Stimulated activated CD4-positive, alpha-beta T cell treated with anti-CD3 and anti-CD28 coated beads, Interleukin-4, amount 100 ng/mL, for 1 hour (primary cell): ENCODE results near the gene PCNA.
"Not testable (repeated sequence)": the region's sequence is repeated elsewhere in the genome, so short reads cannot be mapped to it uniquely, and the experiment has no call there.

Experiments
- DNase-seq: peaks from one replicate; pipeline ENCODE4 v3.0.0-alpha.2; 2020

PCNA gene

DNA sequence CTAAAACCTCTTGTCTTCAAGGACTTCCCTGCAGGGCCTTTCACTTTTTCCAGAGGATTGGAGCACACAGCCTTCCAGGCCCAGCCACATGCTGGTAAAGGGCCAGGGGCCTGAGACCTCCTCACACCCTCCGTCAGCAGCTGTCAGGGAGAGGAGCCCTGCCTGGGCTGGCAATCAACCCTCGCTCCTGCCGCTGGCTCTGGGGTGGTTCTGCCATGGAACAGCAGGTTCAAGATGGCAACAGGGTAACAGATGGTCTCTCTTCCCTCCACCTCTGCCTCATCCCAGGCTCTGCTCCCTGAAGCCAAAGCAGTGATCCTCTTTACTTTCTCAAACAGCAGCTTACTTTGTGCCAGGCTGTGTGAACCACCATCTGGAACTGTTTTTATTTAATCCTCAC is 23.8 kb downstream of the PCNA start:
- DNase-seq: no peak

DNA sequence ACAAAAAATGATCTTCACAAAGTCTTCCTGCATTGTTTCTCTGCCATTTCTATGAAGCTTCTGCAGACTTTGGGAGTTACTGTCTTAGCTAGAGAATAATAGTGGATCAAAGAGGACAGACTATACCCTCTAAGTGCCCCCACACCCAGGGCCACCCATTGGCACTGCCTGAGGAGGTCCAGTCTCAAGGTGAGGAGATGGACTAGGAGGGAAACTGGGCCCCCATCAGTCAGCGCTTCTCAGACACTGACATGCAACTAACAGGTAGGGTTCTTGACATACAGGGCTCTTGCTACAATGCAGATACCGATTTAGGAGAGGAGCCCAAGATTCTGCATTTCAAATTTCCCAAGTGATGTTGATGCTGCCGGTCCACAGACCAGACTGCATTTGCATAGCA is 24.3 kb downstream of the PCNA start:
- no peak for DNase-seq

DNA sequence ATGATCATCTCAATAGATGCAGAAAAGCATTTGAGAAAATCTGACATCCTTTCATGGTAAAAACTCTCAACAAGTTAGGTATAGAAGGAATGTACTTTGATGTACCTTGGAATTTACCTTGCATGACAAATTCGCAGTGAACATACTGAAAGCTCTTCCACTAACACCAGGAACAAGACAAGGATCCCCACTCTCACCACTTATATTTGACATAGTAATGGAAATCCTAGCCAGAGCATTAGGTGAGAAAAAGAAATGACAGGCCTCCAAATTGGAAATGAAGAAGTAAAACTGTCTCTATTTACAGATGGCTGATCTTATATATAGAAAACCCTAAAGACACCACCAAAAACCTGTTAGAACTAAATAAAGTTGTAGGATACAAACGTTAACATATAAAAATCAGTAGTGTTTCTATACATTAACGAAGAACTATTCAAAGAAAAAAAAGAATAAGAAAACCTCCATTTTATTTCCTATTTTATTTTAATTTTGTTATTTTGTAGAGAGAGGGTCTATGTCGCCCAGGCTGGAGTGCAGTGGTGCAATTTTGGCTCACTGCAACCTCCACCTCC is 26.9 kb downstream of the PCNA start:
- no peak for DNase-seq

GRCh38 chr20:5091902-5092301 is 27.9 kb downstream of the PCNA start:
- no peak for DNase-seq

- DNase-seq: no peak
These were observed 29.6 kb downstream of the PCNA start for GRCh38 chr20:5090191-5090590.

GRCh38 chr20:5088688-5089087 is 31.1 kb downstream of the PCNA start:
- no peak for DNase-seq

GRCh38 chr20:5085380-5085779 is 34.4 kb downstream of the PCNA start:
- DNase-seq: no peak

DNA sequence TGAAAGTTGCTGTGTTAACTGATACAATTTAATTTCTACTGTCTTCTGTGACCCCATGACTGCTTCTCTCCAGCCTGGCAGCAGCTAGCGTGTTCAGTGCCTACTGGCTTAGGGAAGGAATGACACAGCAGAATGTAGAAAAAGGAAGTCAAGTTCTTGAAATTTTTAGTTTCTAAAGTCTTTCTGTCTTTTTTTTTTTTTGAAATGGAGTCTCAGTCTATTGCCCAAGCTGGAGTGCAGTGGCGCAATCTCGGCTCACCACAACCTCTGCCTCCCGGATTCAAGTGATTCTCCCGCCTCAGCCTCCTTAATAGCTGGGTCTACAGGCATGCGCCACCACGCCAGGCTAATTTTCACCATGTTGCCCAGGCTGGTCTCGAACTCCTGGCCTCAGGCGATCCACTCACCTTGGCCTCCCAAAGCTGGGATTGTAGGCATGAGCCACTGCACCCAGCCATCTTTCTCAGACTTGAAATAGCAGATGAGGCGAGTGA is 39.3 kb downstream of the PCNA start:
- no peak for DNase-seq

GRCh38 chr20:5078399-5078958 is 41.3 kb downstream of the PCNA start:
- DNase-seq: peak; percentile 63

- DNase-seq: no peak
These were observed 41.9 kb downstream of the PCNA start for GRCh38 chr20:5077761-5078387.

GRCh38 chr20:5076913-5077312 is 42.8 kb downstream of the PCNA start:
- not testable (repeated sequence) for DNase-seq

- no peak for DNase-seq
These were observed 45.5 kb downstream of the PCNA start for GRCh38 chr20:5074232-5074674.

GRCh38 chr20:5073660-5074231 is 46.0 kb downstream of the PCNA start:
- DNase-seq: no peak

GRCh38 chr20:5072756-5073659 is 46.8 kb downstream of the PCNA start:
- DNase-seq: no peak

GRCh38 chr20:5071942-5072341 is 47.8 kb downstream of the PCNA start:
- DNase-seq: not testable (repeated sequence)

DNA sequence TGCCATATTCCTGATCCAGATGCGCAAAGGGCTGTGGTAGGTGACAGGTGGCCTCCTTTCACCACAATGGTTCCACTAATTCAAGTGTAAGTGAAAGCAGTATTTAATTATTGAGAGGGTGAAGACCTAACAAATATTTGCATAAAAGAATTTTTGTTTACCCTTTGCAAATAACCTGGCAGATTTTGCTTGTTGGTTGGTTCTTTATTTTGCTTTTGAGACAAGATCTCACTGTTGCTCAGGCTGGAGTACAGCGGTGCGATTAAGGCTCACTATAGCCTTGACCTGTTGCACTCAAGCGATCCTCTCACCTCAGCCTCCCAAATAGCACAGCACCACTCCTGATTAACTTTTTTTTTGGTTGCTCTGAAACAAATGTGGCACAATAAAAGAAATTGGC is 49.2 kb downstream of the PCNA start:
- no peak for DNase-seq

DNA sequence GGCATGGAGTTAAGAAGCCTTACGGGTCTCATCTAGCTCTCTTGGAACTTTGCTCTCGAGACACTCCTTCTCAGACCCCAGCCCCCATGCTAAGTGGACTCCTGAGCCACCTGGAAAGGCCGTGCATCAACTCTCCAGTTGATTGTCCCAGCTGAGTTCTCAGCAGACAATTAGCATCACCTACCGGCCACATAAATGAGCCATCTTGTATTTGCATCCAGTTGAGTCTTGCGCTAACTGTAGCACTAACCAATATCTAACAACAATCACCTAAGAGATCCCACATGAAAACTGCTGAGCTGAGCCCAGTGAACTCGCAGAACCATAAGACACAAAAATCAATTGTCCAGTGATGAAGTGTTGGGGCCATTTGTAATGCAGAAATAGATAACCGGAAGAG is 49.7 kb downstream of the PCNA start:
- no peak for DNase-seq

GRCh38 chr20:5069141-5069806 is 50.5 kb downstream of the PCNA start:
- no peak for DNase-seq

DNA sequence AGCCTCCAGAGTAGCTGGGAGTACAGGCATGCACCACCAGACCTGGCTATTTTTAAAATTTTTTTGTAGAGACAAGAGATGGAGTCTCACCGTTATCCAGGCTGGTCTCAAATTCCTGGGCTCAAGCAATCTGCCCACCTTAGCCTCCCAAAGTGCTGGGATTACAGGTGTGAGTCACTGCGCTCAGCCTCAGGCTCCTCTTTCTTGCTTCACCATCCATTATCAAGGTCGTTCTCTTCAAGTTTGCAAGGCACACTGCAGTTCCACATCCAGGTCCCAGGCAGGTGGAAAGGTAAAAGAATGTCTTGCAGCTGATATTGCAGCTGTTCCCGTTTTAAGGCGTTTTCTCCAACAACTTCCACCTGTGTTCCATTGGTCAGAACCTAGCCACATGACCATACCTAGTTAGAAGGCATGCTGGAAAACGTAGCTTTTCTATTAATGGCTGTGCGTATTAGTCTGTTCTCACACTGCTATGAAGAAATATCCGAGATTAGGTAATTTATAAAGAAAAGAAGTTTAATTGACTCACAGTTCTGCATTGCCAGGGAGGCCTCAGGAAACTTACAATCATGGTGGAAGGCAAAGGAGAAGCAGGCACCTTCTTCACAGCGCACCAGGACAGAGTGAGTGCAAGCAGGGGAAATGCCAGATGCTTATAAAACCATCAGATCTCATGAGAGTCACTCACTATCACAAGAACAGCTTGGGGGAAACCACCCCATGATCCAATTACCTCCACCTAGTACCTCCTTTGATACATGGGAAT is 51.7 kb downstream of the PCNA start:
- DNase-seq: no peak

DNA sequence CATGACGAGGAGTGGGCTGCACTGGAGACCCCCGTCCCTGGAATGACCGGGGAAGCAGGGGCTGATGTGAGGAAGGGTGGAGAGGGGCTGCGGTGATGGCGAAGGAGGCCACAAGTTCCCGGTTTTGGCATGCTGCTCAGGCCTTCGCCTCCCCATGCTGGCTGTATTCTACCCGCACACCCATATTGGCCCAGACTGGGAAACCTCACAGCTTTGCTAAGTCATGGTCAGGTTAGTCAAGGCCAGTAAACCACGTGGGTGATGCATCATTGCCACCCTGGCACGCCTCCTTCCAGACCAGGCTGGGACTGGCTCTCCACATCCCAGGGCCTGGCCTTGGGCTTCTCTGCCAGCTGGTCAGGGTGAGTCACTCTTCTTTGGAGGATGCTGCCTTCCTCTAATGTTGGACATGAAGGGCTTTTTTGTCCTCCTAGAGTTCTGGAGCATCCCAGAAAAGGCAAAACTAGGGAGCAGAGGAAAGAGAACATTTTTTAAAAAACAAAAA is 53.8 kb downstream of the PCNA start:
- DNase-seq: no peak

GRCh38 chr20:5065166-5065878 is 54.4 kb downstream of the PCNA start:
- DNase-seq: no peak
